Stomach (tissue), 9 donors: ENCODE results near the gene CNOT3. TPM values are rescaled to one million over a fixed set of nuclear protein-coding genes. Genes with fewer than 3 reads are reported as not detected.

Source experiments
- DNase-seq, 2 donors: peaks; one replicate each; pipeline versions ENCODE4 v3.0.0 to v3.0.0-alpha.2; 2013 to 2019
- H3K27ac ChIP-seq, 5 donors: fragments of 200-600 bp in 4 of 5; sonication (generic) in 4 of 5; one replicate each; pipeline ENCODE4 v1.5.1; 2013 to 2019; ENCODE audit warnings: mild to moderate bottlenecking in 1 of 5, moderate library complexity in 1 of 5
- H3K27me3 ChIP-seq, 3 donors: fragments of 200-600 bp; sonication (generic); one replicate each; pipeline ENCODE4 v1.5.1; 2017 to 2019; ENCODE audit warnings: mixed run types in 1 of 3
- H3K36me3 ChIP-seq, 4 donors: fragments of 200-600 bp; sonication (generic); 1 replicate in 3 of 4; 2 replicates in 1 of 4; pipeline ENCODE4 v1.5.1; 2016 to 2019
- H3K4me1 ChIP-seq, 4 donors: fragments of 200-600 bp; sonication (generic); one replicate each; pipeline ENCODE4 v1.5.1; 2016 to 2019
- H3K4me3 ChIP-seq, 4 donors: fragments of 200-600 bp; sonication (generic) in 3 of 4; one replicate each; pipeline ENCODE4 v1.5.1; 2016 to 2019; ENCODE audit warnings: mild to moderate bottlenecking in 1 of 4
- H3K9me3 ChIP-seq, 4 donors: fragments of 200-600 bp; sonication (generic); one replicate each; pipeline ENCODE4 v1.5.1; 2016 to 2019
- CTCF ChIP-seq, 7 experiments: fragments of 450-650 bp in 4 of 7; fragments of 200-600 bp in 3 of 7; sonication (generic) in 3 of 7; IDR thresholded peaks; one replicate each; pipeline ENCODE4 v1.5.1; 2016 to 2019; ENCODE audit warnings: antibody characterized with exemption in 7 of 7, control low read depth in 2 of 7, mild to moderate bottlenecking in 1 of 7
- EP300 ChIP-seq: sonication (generic); formaldehyde crosslinking; IDR thresholded peaks from one replicate; pipeline ENCODE4 v1.6.1; 2017; ENCODE audit warnings: antibody characterized with exemption
- POLR2A ChIP-seq, 4 donors: fragments of 450-650 bp; IDR thresholded peaks; one replicate each; pipeline ENCODE4 v1.6.1; 2016; ENCODE audit warnings: antibody characterized with exemption in 4 of 4, control low read depth in 2 of 4, mild to moderate bottlenecking in 1 of 4, moderate library complexity in 1 of 4
- POLR2AphosphoS5 ChIP-seq, 3 donors: sonication (generic); formaldehyde crosslinking; IDR thresholded peaks; one replicate each; pipeline ENCODE4 v1.6.1; 2016; ENCODE audit warnings: antibody characterized with exemption in 3 of 3
- WGBS, 5 donors: extraction: QIAGEN DNeasy Blood & Tissue Kit in 3 of 5; methylation state at CpG; one replicate each; pipeline versions ENCODE4 v1.1.5 to v1.1.7; 2013 to 2018; 5-methylcytosine and 5-hydroxymethylcytosine counted together
- intact Hi-C: fragments of 100-400 bp; cut with DNase I; formaldehyde crosslinking; loops from one replicate; pipeline ENCODE4 v1.15.1; 2023; ENCODE audit warnings: low total_unique reads
- polyA plus RNA-seq, 3 donors: library from polyadenylated mRNA; stranded (reverse); fragments of 200-250 nt; gene quantifications; one replicate each; pipeline ENCODE4 v1.2.3, GENCODE V29; 2013
- total RNA-seq, 5 donors: library from RNA; depleted of rRNA; stranded (reverse); fragments of >200 nt; gene quantifications; one replicate each; pipeline versions ENCODE4 v1.1.0 to v1.2.3, GENCODE V29; 2014 to 2016
- donor health status: healthy with polysubstance abuse.
- donor health status: Bipolar disorder and iron deficiency.
- donor health status: healthy.

CNOT3 gene
- total and polyA plus RNA-seq, 8 donors = 11.2 to 100 (median 29.2) TPM

GRCh38 chr19:54136864-54137698 is 481 bp upstream of the CNOT3 start:
- Histone ChIP-seq H3K9me3 (no peaks in the 10 kb centered on the region), H3K27me3 (no peaks in the 10 kb centered on the region), H3K27ac (peak overlapping the region; percentile 85 to 97 (median 93)), H3K4me3 (peak overlapping the region; percentile 71 to 100 (median 95)), H3K36me3 (peaks cover 0 to 38% (median 25%) of the 10 kb centered on the region in 4 donors), H3K4me1 (peaks cover 17 to 52% (median 48%) of the 10 kb centered on the region in 4 donors)
- intact Hi-C loops = no loop called here
- TF ChIP-seq POLR2A (IDR thresholded peaks at IDR 0.05) = no peak
- no peak for TF ChIP-seq EP300
- TF ChIP-seq POLR2AphosphoS5 (IDR thresholded peaks at IDR 0.05) = peak in 2 of 3 donors; percentile 64 to 91
- 0 to 1% (median 0%) methylated on average over 43 to 46 of the region's 46 CpGs for WGBS, 5 donors
- DNase-seq = peak; percentile 99 to 100

- DNase-seq = no peak
- peaks cover 13 to 44% (median 29%) of the 10 kb centered on the region in 4 donors for H3K36me3 ChIP-seq
- WGBS, 5 donors = 17 to 23% (median 19%) methylated on average over 21 to 31 of the region's 31 CpGs
- peak overlapping the region; percentile 71 to 100 (median 95) for H3K4me3 ChIP-seq
- H3K9me3 ChIP-seq = no peaks in the 10 kb centered on the region
- TF ChIP-seq CTCF (IDR thresholded peaks at IDR 0.05) (no peak), POLR2AphosphoS5 (IDR thresholded peaks at IDR 0.05) (no peak), EP300 (no peak), POLR2A (IDR thresholded peaks at IDR 0.05) (no peak)
- peak overlapping the region; percentile 85 to 97 (median 93) for H3K27ac ChIP-seq
- H3K27me3 ChIP-seq = no peaks in the 10 kb centered on the region
- intact Hi-C loops = no loop called here
- peaks cover 17 to 52% (median 49%) of the 10 kb centered on the region in 4 donors for H3K4me1 ChIP-seq
Measured at GRCh38 chr19:54138489-54139256, 1.1 kb downstream of the CNOT3 start.

- no peak overlapping the region for H3K27ac ChIP-seq
- TF ChIP-seq POLR2A (IDR thresholded peaks at IDR 0.05) = no peak
- TF ChIP-seq POLR2AphosphoS5 (IDR thresholded peaks at IDR 0.05) = no peak
- no peak for TF ChIP-seq EP300
- no peak for TF ChIP-seq CTCF (IDR thresholded peaks at IDR 0.05)
- no peak overlapping the region for H3K4me3 ChIP-seq
- peaks cover 40 to 71% (median 56%) of the 10 kb centered on the region in 4 donors for H3K36me3 ChIP-seq
- intact Hi-C loops = no loop called here
- H3K9me3 ChIP-seq = no peaks in the 10 kb centered on the region
- H3K27me3 ChIP-seq = no peaks in the 10 kb centered on the region
- DNase-seq = no peak
- H3K4me1 ChIP-seq = peaks cover 17 to 45% (median 40%) of the 10 kb centered on the region in 4 donors
- WGBS, 5 donors = 85 to 90% (median 88%) methylated on average over 3 of the region's 3 CpGs
Measured at GRCh38 chr19:54141356-54141755, 3.8 kb downstream of the CNOT3 start.

GRCh38 chr19:54142166-54142780 is 4.7 kb downstream of the CNOT3 start:
- WGBS, 5 donors = 82 to 89% (median 84%) methylated on average over 7 of the region's 7 CpGs
- DNase-seq = no peak
- no peaks in the 10 kb centered on the region for H3K9me3 ChIP-seq
- no peaks in the 10 kb centered on the region for H3K27me3 ChIP-seq
- intact Hi-C loops = no loop called here
- no peak overlapping the region for H3K27ac ChIP-seq
- H3K36me3 ChIP-seq = peaks cover 49 to 80% (median 65%) of the 10 kb centered on the region in 4 donors
- peaks cover 17 to 41% (median 35%) of the 10 kb centered on the region in 4 donors for H3K4me1 ChIP-seq
- no peak for TF ChIP-seq CTCF (IDR thresholded peaks at IDR 0.05)
- TF ChIP-seq POLR2AphosphoS5 (IDR thresholded peaks at IDR 0.05) = no peak
- no peak for TF ChIP-seq EP300
- TF ChIP-seq POLR2A (IDR thresholded peaks at IDR 0.05) = no peak
- no peak overlapping the region for H3K4me3 ChIP-seq
